Activated effector memory CD4-positive, alpha-beta T cell treated with anti-CD3 and anti-CD28 coated beads, Interleukin-2, amount 50 U/mL, for 16 hours (primary cell): Measurements from ENCODE around the gene RNF207.

Experiments
- DNase-seq: peaks from one replicate; pipeline ENCODE4 v3.0.0-alpha.2; 2020

RNF207 gene

GRCh38 chr1:6234502-6235295, 28.8 kb downstream of the RNF207 start:
- no peak for DNase-seq

- DNase-seq: no peak
These were observed 29.4 kb downstream of the RNF207 start for GRCh38 chr1:6235296-6235677.

GRCh38 chr1:6237093-6237492, 31.2 kb downstream of the RNF207 start:
- no peak for DNase-seq

DNA sequence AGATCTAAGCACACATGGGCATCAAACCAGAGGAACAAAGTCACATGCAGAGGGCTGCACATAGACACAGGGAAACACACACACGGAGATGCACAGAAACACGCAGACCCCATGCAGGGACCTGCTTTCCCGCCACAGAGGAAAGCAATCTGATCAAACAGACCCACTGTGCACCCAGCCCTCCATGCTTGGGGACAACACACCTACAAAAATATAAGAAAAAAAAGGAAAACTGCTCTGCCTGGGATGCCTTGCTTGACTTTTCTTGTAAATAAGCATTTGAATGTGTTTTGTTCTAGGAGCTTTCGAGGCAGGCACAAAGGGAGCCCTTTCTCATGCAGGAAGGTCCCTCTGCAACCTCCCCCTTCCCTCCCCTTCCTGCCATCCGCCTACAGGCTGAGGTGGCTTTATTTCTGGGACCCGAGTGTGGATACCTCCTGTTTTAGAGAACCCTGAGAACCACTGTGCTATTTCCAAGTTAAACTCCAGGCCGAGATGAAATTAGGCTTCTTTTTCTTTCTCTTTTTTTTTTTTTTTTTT, 33.4 kb downstream of the RNF207 start:
- DNase-seq: no peak

DNA sequence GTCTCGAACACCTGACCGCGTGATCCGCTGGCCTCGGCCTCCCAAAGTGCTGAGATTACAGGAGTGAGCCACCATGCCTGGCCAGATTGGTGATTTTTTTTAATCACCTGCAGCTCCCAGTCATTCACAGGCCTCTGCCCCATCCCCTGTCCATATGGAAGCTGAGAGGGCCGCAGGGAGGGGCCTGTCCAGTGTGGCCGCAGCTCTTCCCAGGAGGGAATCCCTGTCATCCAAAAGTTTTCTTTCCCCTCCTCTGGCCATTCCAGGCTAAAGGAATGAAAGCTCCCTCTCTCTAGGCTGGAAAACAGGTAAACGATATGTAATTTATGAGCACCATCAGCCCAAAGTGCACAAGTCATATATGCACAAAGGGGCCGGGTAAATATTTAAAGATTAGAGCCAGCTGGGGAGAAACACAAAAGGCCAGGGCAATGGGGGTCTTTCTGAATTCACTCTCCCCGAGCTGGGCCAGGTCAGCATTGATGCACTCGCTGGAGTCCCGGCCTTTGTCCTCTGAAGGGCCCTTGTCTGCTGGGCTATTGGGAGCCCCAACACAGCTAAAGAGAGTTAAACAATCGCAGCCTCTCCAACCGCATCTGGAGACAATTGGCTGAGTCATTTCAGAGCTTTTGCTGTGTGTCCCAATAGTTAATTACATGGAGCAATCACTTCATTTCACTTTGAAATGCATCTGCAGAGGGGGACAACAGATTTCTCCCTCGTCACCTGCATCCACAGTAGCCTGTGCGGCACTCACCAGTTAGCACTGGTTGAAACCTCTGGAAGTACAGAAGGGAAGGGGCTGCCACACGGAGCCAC, 34.2 kb downstream of the RNF207 start:
- DNase-seq: no peak

DNA sequence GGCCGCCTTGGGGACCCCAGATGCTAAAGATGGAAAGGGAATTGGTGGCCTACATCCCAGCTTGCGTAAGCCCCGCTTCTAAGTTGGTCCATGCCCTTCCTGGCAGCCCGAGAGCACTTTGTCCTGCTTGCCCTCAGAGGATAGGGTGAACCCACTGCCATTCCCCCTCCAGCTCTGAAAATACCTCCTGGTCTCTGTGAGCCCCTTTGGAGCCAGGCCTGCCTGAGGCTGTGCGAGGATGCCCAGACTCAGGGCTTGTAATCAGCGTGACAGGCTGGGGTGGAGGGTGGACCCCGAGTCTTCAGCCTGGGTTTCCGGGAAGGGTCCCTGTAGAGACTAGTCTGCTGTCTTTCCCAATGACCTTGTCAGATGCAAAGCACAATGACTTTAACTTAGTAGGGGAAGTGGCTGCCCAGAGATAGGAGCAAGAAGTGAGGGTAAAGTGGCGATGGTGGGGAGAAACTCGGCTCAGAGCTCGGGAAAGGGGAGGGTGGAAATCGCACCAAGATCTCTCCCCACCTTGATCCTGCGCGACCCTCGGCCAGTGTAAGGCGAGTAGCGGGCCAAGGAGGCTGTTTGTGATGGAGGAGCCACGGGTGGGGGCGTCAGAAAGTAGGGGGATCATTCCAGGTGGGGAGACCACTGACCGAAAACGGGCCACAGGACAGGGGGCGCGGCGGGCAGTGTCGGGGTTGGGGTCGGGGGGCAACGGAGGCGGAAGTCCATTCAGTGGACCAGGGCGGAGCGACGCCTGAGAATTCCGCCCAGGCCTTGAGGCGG, 35.4 kb downstream of the RNF207 start:
- DNase-seq: no peak

GRCh38 chr1:6241887-6242740, 36.2 kb downstream of the RNF207 start:
- DNase-seq: no peak

GRCh38 chr1:6243053-6243834, 37.3 kb downstream of the RNF207 start:
- DNase-seq: no peak

- DNase-seq: no peak
These were observed 38.1 kb downstream of the RNF207 start, which contains the start of gene HES3 for GRCh38 chr1:6243993-6244392. HES3 (plus strand) TSS chr1:6244179; CDS start chr1:6244366, 187 bp downstream.

GRCh38 chr1:6244401-6245049, 38.6 kb downstream of the RNF207 start:
- no peak for DNase-seq

GRCh38 chr1:6245086-6245868, 39.4 kb downstream of the RNF207 start:
- peak; percentile 92 for DNase-seq

DNA sequence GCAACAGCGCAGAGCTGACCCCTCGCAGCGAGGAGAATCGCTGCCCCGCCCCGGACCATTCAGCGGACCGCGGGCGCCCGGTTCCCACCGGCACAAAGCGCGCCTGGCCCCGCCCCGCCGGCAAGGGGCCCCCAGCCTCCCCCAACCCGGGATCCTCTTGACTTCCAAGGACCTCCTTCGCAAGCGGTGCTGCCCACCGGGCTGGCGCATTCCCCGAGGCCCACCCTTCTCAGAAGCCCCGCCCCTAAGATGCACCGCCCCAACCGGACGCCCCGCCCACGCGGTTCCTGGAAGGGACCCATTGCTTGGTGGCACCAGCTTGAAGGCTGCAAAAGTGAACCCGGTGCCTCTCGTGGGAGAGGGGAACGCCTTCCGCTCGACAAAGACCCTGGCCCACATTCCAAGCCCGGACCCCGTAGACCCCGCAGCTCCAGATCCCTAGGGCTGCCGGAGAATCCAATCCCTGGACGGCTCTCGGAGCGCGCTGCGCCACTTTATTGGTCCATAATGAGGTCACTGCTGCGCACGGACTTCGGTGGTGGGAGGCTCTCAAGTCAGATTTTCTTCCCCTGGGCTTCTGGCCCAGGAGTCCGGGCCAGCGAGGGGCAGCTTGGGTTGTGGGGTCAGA, 40.1 kb downstream of the RNF207 start:
- peak; percentile 77 for DNase-seq

GRCh38 chr1:6246497-6247467, 40.9 kb downstream of the RNF207 start:
- peak; percentile 93 for DNase-seq

DNA sequence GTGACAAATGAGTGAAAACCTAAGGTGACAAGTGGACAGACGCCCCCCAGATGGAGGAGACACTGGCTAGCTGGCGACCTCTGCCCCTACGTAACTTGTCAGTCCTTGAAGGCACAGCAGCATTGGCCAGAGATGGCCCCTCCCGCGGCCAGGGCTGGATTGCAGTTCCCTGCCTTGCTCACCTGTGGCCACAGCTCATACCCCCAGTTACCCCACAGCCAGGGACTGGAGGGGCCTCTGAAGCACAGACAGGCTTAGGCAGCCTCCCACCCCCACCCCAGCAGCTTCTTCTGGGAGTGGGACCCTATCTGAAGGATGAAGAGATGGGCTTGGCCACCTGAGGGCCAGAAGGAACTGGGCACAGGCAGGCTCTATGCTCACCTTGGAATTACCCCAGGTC, 41.7 kb downstream of the RNF207 start:
- DNase-seq: no peak

GRCh38 chr1:6248161-6248776, 42.4 kb downstream of the RNF207 start:
- no peak for DNase-seq

GRCh38 chr1:6248932-6249738, 43.2 kb downstream of the RNF207 start:
- DNase-seq: no peak
